Gastroesophageal sphincter (tissue), 3 donors: ENCODE measurements around the gene AQP7.
"Not testable (repeated sequence)": the region's sequence is repeated elsewhere in the genome, so short reads cannot be mapped to it uniquely, and the experiment has no call there.

Experiments
- POLR2A ChIP-seq, 2 donors: fragments of 450-650 bp; IDR thresholded peaks; one replicate each; pipeline ENCODE4 v1.6.1; 2017; ENCODE audit warnings: antibody characterized with exemption in 2 of 2, mild to moderate bottlenecking in 2 of 2, moderate library complexity in 1 of 2
- TF ChIP-seq, protein P1 (sequence below), 4 experiments: fragments of 200-600 bp in 2 of 4; fragments of 450-650 bp in 2 of 4; sonication (generic) in 1 of 4; IDR thresholded peaks; one replicate each; pipeline ENCODE4 v1.5.1; 2017 to 2019; ENCODE audit warnings: antibody characterized with exemption in 4 of 4, mild to moderate bottlenecking in 2 of 4, moderate library complexity in 2 of 4

DNA sequence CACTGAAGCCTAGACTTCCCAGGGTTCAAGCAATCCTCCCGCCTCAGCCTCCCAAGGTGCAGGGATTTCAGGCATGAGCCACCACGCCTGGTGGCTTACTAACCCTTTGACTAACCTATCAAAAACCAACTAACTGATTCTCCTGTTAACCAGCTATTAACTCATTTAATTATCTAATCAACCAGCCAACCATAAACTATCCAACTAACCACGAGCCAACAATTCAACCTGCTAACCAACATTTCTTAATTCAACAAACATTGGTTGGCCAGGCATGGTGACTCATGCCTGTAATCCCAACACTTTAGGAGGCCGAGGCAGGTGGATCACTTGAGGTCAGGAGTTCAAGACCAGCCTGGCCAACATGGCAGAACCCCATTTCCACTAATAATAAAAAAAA is 3.3 kb downstream of the AQP7 start:
- TF ChIP-seq, protein P1, sequence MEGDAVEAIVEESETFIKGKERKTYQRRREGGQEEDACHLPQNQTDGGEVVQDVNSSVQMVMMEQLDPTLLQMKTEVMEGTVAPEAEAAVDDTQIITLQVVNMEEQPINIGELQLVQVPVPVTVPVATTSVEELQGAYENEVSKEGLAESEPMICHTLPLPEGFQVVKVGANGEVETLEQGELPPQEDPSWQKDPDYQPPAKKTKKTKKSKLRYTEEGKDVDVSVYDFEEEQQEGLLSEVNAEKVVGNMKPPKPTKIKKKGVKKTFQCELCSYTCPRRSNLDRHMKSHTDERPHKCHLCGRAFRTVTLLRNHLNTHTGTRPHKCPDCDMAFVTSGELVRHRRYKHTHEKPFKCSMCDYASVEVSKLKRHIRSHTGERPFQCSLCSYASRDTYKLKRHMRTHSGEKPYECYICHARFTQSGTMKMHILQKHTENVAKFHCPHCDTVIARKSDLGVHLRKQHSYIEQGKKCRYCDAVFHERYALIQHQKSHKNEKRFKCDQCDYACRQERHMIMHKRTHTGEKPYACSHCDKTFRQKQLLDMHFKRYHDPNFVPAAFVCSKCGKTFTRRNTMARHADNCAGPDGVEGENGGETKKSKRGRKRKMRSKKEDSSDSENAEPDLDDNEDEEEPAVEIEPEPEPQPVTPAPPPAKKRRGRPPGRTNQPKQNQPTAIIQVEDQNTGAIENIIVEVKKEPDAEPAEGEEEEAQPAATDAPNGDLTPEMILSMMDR (IDR thresholded peaks at IDR 0.05), result not testable (repeated sequence)
- not testable (repeated sequence) for TF ChIP-seq POLR2A (IDR thresholded peaks at IDR 0.05)
